H1 (cell line): Measurements from ENCODE around the gene HADH. TPM values are rescaled to one million over a fixed set of nuclear protein-coding genes. Genes with fewer than 3 reads are reported as not detected.

ENCODE experiments used
- BACH1 ChIP-seq: IDR thresholded peaks from 2 replicates; pipeline ENCODE4 v1.6.1; 2012; ENCODE audit warnings: low read length, improper control_type of control experiment
- BCL11A ChIP-seq, 2 experiments: IDR thresholded peaks; one replicate each; pipeline ENCODE4 v1.6.1; 2011; ENCODE audit warnings: low read depth in 2 of 2, low read length in 2 of 2, mild to moderate bottlenecking in 2 of 2
- CEBPB ChIP-seq: IDR thresholded peaks from 2 replicates; pipeline ENCODE4 v1.6.1; 2012; ENCODE audit warnings: low read depth, low read length
- CTCF ChIP-seq, 3 experiments: IDR thresholded peaks; 1 replicate in 2 of 3; 2 replicates in 1 of 3; pipeline versions ENCODE4 v1.5.1 to v1.6.1; 2011; ENCODE audit warnings: low read length in 3 of 3, mild to moderate bottlenecking in 3 of 3, inconsistent platforms in 2 of 3, low read depth in 1 of 3, moderate library complexity in 1 of 3; ENCODE audit not compliant: insufficient read depth in 1 of 3; ENCODE audit errors: control extremely low read depth in 1 of 3
- EP300 ChIP-seq, 2 experiments: IDR thresholded peaks; 1 replicate in 1 of 2; 2 replicates in 1 of 2; pipeline ENCODE4 v1.6.1; 2011 to 2012; ENCODE audit warnings: low read depth in 2 of 2, low read length in 2 of 2, mild to moderate bottlenecking in 2 of 2, borderline replicate concordance in 1 of 2, inconsistent platforms in 1 of 2, moderate library complexity in 1 of 2
- EZH2 ChIP-seq: fragments of 200-600 bp; sonication (generic); IDR thresholded peaks from 2 replicates; pipeline ENCODE4 v1.7.1; 2012; ENCODE audit warnings: low read depth, mild to moderate bottlenecking, moderate library complexity, low read length, inconsistent platforms; ENCODE audit not compliant: severe bottlenecking
- MAX ChIP-seq: IDR thresholded peaks from 2 replicates; pipeline ENCODE4 v1.6.1; 2012; ENCODE audit warnings: inconsistent platforms
- SAP30 ChIP-seq: fragments of 300-600 bp; sonication (generic); IDR thresholded peaks from 2 replicates; pipeline ENCODE4 v1.7.1; 2012; ENCODE audit warnings: low read length, moderate library complexity, mild to moderate bottlenecking, inconsistent platforms; ENCODE audit not compliant: insufficient read depth, insufficient replicate concordance
- SIRT6 ChIP-seq: IDR thresholded peaks from one replicate; pipeline ENCODE4 v1.7.1; 2012; ENCODE audit warnings: low read length, inconsistent platforms
- TAF1 ChIP-seq: IDR thresholded peaks from 2 replicates; pipeline ENCODE4 v1.6.1; 2011; ENCODE audit warnings: mild to moderate bottlenecking, low read depth, low read length
- TAF7 ChIP-seq: optimal IDR thresholded peaks from 2 replicates; pipeline ENCODE3; 2011; ENCODE audit warnings: low read depth, mild to moderate bottlenecking, inconsistent platforms, low read length, moderate library complexity, borderline replicate concordance
- TCF12 ChIP-seq: IDR thresholded peaks from 2 replicates; pipeline ENCODE4 v1.6.1; 2011; ENCODE audit warnings: low read depth, mild to moderate bottlenecking, low read length
- YY1 ChIP-seq: IDR thresholded peaks from 2 replicates; pipeline ENCODE4 v1.6.1; 2011; ENCODE audit warnings: low read depth, mild to moderate bottlenecking, low read length
- polyA plus RNA-seq, 7 experiments: library from polyadenylated mRNA; depleted of rRNA in 3 of 7; stranded (reverse) in 5 of 7; unstranded in 2 of 7; fragments of >200 nt in 5 of 7; fragments of 200-250 nt in 2 of 7; gene quantifications; 1 replicate in 5 of 7; 2 replicates in 1 of 7; 4 replicates in 1 of 7; pipeline versions ENCODE4 v1.2.1 to v1.2.3, GENCODE V29; 2011 to 2013; ENCODE audit warnings: missing spikeins in 2 of 7, mixed read lengths in 2 of 7
- total RNA-seq: library from RNA; stranded (reverse); fragmentation: NEBNext Ultra II Directional; extraction: Animal tissue kit (Norgen Biotek cat#: 25700); gene quantifications from 2 replicates; pipeline ENCODE4 v1.2.1, GENCODE V29; 2021
- TF ChIP-seq, protein P1 (sequence below): IDR thresholded peaks from 2 replicates; pipeline ENCODE4 v1.6.1; 2012; ENCODE audit warnings: low read length, inconsistent platforms

The HADH gene
- total and polyA plus RNA-seq, 2 of the 8 experiments (the other 6 are each of a cell fraction or from before 2014, with no cell fraction given) = 47.5 to 54.4 TPM

- 0 out of 3 replicates have a peak, but pooled peaks of 1 of the 2 experiments have one; percentile 5 for TF ChIP-seq EP300 (IDR thresholded peaks at IDR 0.05; ENCODE audit: borderline replicate concordance in 1 of 2, low read depth in 2 of 2, low read length in 2 of 2)
- no peak for TF ChIP-seq TAF1
- TF ChIP-seq CTCF (IDR thresholded peaks at IDR 0.05; ENCODE audit: control extremely low read depth in 1 of 3, insufficient read depth in 1 of 3, low read depth in 1 of 3, low read length in 3 of 3) = peak; percentile 39 to 77 (median 66)
- no peak for TF ChIP-seq BACH1
- TF ChIP-seq, protein P1, sequence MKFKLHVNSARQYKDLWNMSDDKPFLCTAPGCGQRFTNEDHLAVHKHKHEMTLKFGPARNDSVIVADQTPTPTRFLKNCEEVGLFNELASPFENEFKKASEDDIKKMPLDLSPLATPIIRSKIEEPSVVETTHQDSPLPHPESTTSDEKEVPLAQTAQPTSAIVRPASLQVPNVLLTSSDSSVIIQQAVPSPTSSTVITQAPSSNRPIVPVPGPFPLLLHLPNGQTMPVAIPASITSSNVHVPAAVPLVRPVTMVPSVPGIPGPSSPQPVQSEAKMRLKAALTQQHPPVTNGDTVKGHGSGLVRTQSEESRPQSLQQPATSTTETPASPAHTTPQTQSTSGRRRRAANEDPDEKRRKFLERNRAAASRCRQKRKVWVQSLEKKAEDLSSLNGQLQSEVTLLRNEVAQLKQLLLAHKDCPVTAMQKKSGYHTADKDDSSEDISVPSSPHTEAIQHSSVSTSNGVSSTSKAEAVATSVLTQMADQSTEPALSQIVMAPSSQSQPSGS = no peak
- TF ChIP-seq EZH2 = no peak
- no peak for TF ChIP-seq SAP30
- TF ChIP-seq TAF7 = no peak
- TF ChIP-seq MAX = no peak
- peak; percentile 86 for TF ChIP-seq CEBPB
- TF ChIP-seq TCF12 = peak; percentile 60; the same call in 1 of the 2 replicates
- no peak for TF ChIP-seq YY1
- no peak for TF ChIP-seq SIRT6
- TF ChIP-seq BCL11A (IDR thresholded peaks at IDR 0.05; ENCODE audit: low read depth in 2 of 2, low read length in 2 of 2) = no peak
Measured at GRCh38 chr4:108030332-108030731, 40.6 kb downstream of the HADH start (continued).
